ENCODE data around the gene CDON. TPM values are rescaled to one million over a fixed set of nuclear protein-coding genes. Genes with fewer than 3 reads are reported as not detected.

CDON gene
- total and polyA plus RNA-seq, 8 donors, result 0.31 to 80.8 (median 21.2) TPM

GRCh38 chr11:125925247-125925740, 137.4 kb downstream of the CDON start:
- TF ChIP-seq EP300 (IDR thresholded peaks at IDR 0.05) (no peak), POLR2AphosphoS5 (IDR thresholded peaks at IDR 0.05) (no peak), CTCF (IDR thresholded peaks at IDR 0.05) (no peak), POLR2A (IDR thresholded peaks at IDR 0.05) (no peak)
- 18 to 38% (median 31%) methylated on average over 6 of the region's 6 CpGs for WGBS, 5 donors
- Histone ChIP-seq H3K36me3 (no peaks in the 10 kb centered on the region), H3K4me1 (peaks cover 0 to 12% (median 0%) of the 10 kb centered on the region in 4 donors), H3K9me3 (no peaks in the 10 kb centered on the region), H3K27me3 (peaks cover 0 to 44% (median 13%) of the 10 kb centered on the region in 3 donors), H3K27ac (no peak overlapping the region), H3K4me3 (no peak overlapping the region)
- DNase-seq, result peak in 1 of 2 donors; percentile 61
- intact Hi-C loops (cut with DNase I; ENCODE audit: low total_unique reads), result loop anchor here (10.0 kb wide), 1 partner anchor 130 kb away; no protein-coding TSS in a partner anchor

GRCh38 chr11:125924384-125925007, 138.2 kb downstream of the CDON start:
- no peak overlapping the region for H3K4me3 ChIP-seq
- TF ChIP-seq POLR2A (IDR thresholded peaks at IDR 0.05), result no peak
- no peak for TF ChIP-seq POLR2AphosphoS5 (IDR thresholded peaks at IDR 0.05)
- no peak for TF ChIP-seq CTCF (IDR thresholded peaks at IDR 0.05)
- no peak for TF ChIP-seq EP300 (IDR thresholded peaks at IDR 0.05)
- 81 to 88% (median 85%) methylated on average over 9 of the region's 9 CpGs for WGBS, 5 donors
- peaks cover 0 to 12% (median 0%) of the 10 kb centered on the region in 4 donors for H3K4me1 ChIP-seq
- no peak for DNase-seq
- no peaks in the 10 kb centered on the region for H3K9me3 ChIP-seq
- H3K27ac ChIP-seq, result no peak overlapping the region
- intact Hi-C loops (cut with DNase I; ENCODE audit: low total_unique reads), result loop anchor here (5.0 to 10.0 kb wide), 2 partner anchors 130 to 263 kb away; no protein-coding TSS in a partner anchor
- peaks cover 0 to 44% (median 13%) of the 10 kb centered on the region in 3 donors for H3K27me3 ChIP-seq
- no peaks in the 10 kb centered on the region for H3K36me3 ChIP-seq

- no peak for DNase-seq
- Histone ChIP-seq H3K27ac (no peak overlapping the region), H3K4me1 (peaks cover 0 to 12% (median 0%) of the 10 kb centered on the region in 4 donors), H3K4me3 (no peak overlapping the region), H3K9me3 (no peaks in the 10 kb centered on the region), H3K27me3 (peaks cover 0 to 47% (median 13%) of the 10 kb centered on the region in 3 donors), H3K36me3 (no peaks in the 10 kb centered on the region)
- TF ChIP-seq EP300 (IDR thresholded peaks at IDR 0.05), result no peak
- no peak for TF ChIP-seq POLR2A (IDR thresholded peaks at IDR 0.05)
- TF ChIP-seq POLR2AphosphoS5 (IDR thresholded peaks at IDR 0.05), result no peak
- TF ChIP-seq CTCF (IDR thresholded peaks at IDR 0.05), result no peak
- intact Hi-C loops (cut with DNase I; ENCODE audit: low total_unique reads), result loop anchor here (5.0 to 10.0 kb wide), 2 partner anchors 131 to 264 kb away; no protein-coding TSS in a partner anchor
- 88 to 93% (median 91%) methylated on average over 8 of the region's 8 CpGs for WGBS, 5 donors
These were observed 139.0 kb downstream of the CDON start for GRCh38 chr11:125923633-125924032.

GRCh38 chr11:125923012-125923579, 139.6 kb downstream of the CDON start:
- H3K27ac ChIP-seq, result no peak overlapping the region
- DNase-seq, result peak; percentile 63 to 92
- no peaks in the 10 kb centered on the region for H3K36me3 ChIP-seq
- intact Hi-C loops (cut with DNase I; ENCODE audit: low total_unique reads), result loop anchor here (5.0 to 10.0 kb wide), 2 partner anchors 132 to 264 kb away; no protein-coding TSS in a partner anchor
- 5 to 12% (median 7%) methylated on average over 8 of the region's 8 CpGs for WGBS, 5 donors
- no peaks in the 10 kb centered on the region for H3K9me3 ChIP-seq
- no peak overlapping the region for H3K4me3 ChIP-seq
- peaks cover 0 to 12% (median 0%) of the 10 kb centered on the region in 4 donors for H3K4me1 ChIP-seq
- TF ChIP-seq POLR2AphosphoS5 (IDR thresholded peaks at IDR 0.05) (peak in 1 of 3 donors; percentile 36), EP300 (IDR thresholded peaks at IDR 0.05) (no peak), CTCF (IDR thresholded peaks at IDR 0.05) (peak in 5 of 7 experiments; percentile 54 to 68 (median 64))
- peaks cover 0 to 52% (median 13%) of the 10 kb centered on the region in 3 donors for H3K27me3 ChIP-seq
